HL-60 (cell line): ENCODE results near the gene PXDN.

Experiments
- DNase-seq, 2 experiments: peaks; one replicate each; pipeline ENCODE4 v3.0.0-alpha.2; 2010 to 2020; ENCODE audit warnings: low read depth in 1 of 2, low spot score in 1 of 2
- H3K27ac ChIP-seq: fragments of 250-450 bp; sonication (Bioruptor Pico); replicated peaks from 2 replicates; pipeline ENCODE4 v1.5.1; 2020; ENCODE audit warnings: mild to moderate bottlenecking, moderate library complexity
- H3K27me3 ChIP-seq: fragments of 250-450 bp; sonication (Bioruptor Pico); 2 replicates; pipeline ENCODE4 v1.5.1; 2021; ENCODE audit warnings: mild to moderate bottlenecking, moderate library complexity; ENCODE audit not compliant: insufficient read depth, poor library complexity, severe bottlenecking
- H3K4me3 ChIP-seq: replicated peaks from 2 replicates; pipeline ENCODE4 v1.5.1; 2011; ENCODE audit warnings: mild to moderate bottlenecking, control low read depth, low read length; ENCODE audit not compliant: insufficient read depth
- GABPA ChIP-seq: IDR thresholded peaks from 2 replicates; pipeline ENCODE4 v1.6.1; 2012; ENCODE audit warnings: low read depth
- POLR2AphosphoS5 ChIP-seq: IDR thresholded peaks from 2 replicates; pipeline ENCODE4 v1.6.1; 2012; ENCODE audit warnings: low read depth
- REST ChIP-seq: IDR thresholded peaks from 2 replicates; pipeline ENCODE4 v1.6.1; 2012; ENCODE audit warnings: low read depth; ENCODE audit not compliant: insufficient replicate concordance
- SPI1 ChIP-seq: IDR thresholded peaks from 2 replicates; pipeline ENCODE4 v1.6.1; 2012; ENCODE audit warnings: low read depth, mild to moderate bottlenecking, borderline replicate concordance
- TF ChIP-seq, protein P1 (sequence below): IDR thresholded peaks from one replicate; pipeline ENCODE4 v1.5.1; 2011; ENCODE audit warnings: low read length, control low read depth, inconsistent platforms; ENCODE audit not compliant: insufficient read depth

Gene PXDN

DNA sequence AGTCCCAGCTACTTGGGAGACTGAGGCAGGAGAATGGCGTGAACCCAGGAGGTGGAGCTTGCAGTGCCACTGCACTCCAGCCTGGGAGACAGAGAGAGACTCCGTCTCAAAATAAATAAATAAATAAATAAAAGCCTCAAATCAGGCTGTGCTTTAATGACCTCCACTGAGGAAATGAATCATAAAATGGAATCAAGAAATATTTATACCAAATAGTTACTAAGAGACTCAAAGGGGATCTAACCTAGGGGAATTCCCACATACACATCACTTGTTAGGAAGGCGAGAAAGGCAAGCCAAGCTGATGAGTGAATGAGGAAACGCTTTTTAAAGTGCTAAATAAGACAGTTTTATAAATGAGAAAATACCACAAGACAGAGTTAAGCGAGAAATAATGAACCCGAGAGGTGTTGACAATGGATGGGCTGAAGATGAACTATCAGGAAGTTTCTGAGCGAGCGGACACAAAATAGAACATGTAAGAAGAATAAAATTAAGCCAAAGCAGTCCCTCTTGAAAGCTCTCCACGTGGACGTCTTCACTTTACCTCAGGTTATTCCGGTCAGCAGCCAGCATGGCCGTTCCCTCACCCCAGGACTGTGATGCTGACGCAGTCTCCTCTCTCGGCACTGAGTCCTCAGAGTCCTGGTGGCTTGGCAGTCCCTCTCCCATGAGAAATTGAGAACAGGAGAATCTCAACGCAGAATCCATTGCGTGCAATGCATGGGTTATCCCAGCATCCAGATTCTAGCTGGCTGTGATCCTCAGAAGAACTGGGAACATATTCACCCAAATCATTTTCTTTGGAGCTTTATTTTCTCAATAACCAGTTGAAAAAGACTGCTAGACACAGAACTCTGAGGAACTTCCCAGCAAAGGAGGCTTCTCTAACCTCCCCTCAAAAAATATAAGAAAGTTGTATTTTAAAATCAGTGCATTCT, 22.3 kb downstream of the PXDN start:
- H3K27me3 ChIP-seq: no peaks in the 10 kb centered on the region
- TF ChIP-seq GABPA (no peak), REST (no peak), POLR2AphosphoS5 (no peak), SPI1 (no peak)
- TF ChIP-seq, protein P1, sequence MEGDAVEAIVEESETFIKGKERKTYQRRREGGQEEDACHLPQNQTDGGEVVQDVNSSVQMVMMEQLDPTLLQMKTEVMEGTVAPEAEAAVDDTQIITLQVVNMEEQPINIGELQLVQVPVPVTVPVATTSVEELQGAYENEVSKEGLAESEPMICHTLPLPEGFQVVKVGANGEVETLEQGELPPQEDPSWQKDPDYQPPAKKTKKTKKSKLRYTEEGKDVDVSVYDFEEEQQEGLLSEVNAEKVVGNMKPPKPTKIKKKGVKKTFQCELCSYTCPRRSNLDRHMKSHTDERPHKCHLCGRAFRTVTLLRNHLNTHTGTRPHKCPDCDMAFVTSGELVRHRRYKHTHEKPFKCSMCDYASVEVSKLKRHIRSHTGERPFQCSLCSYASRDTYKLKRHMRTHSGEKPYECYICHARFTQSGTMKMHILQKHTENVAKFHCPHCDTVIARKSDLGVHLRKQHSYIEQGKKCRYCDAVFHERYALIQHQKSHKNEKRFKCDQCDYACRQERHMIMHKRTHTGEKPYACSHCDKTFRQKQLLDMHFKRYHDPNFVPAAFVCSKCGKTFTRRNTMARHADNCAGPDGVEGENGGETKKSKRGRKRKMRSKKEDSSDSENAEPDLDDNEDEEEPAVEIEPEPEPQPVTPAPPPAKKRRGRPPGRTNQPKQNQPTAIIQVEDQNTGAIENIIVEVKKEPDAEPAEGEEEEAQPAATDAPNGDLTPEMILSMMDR: no peak
- no peak overlapping the region for H3K4me3 ChIP-seq
- no peak for DNase-seq
- H3K27ac ChIP-seq: no peak overlapping the region

GRCh38 chr2:1718339-1719220, 25.7 kb downstream of the PXDN start:
- H3K27me3 ChIP-seq: no peaks in the 10 kb centered on the region
- no peak for TF ChIP-seq SPI1
- TF ChIP-seq POLR2AphosphoS5: no peak
- no peak for TF ChIP-seq REST
- TF ChIP-seq GABPA: no peak
- TF ChIP-seq, protein P1: no peak
- H3K27ac ChIP-seq: no peak overlapping the region
- DNase-seq: no peak
- H3K4me3 ChIP-seq: no peak overlapping the region

DNA sequence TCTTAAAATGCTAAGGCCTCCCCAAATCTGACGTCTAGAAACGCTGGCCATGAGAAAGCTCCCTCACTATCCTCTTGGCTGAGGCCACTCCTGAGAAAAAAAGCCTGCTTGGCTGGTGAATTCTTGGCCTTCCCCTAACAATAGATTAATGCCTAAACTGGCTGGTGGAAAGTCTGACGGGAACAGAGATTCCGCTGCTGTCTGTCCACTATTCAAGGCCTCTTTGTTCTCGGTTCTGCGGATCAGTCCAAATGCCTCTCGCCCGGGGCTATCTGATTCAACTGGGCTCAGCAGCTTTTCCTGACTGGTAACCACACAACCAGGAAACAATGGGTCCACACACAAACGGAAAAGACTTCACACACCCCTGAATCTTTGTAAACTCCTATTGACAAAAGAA, 27.2 kb downstream of the PXDN start:
- no peak overlapping the region for H3K27ac ChIP-seq
- H3K27me3 ChIP-seq: no peaks in the 10 kb centered on the region
- DNase-seq: no peak
- H3K4me3 ChIP-seq: no peak overlapping the region
- TF ChIP-seq SPI1 (no peak), POLR2AphosphoS5 (no peak), GABPA (no peak), REST (no peak)
- TF ChIP-seq, protein P1: no peak
